Left ventricle myocardium inferior (tissue), 1 donor: ENCODE data around the gene ANGEL1. TPM values are rescaled to one million over a fixed set of nuclear protein-coding genes. Genes with fewer than 3 reads are reported as not detected.

Source experiments
- DNase-seq: peaks from one replicate; pipeline ENCODE4 v3.0.0-alpha.2; 2020
- H3K27ac ChIP-seq: fragments of 200-600 bp; replicated peaks from 2 replicates; pipeline ENCODE4 v1.8.0; 2021
- H3K27me3 ChIP-seq: fragments of 200-600 bp; 2 replicates; pipeline ENCODE4 v1.8.0; 2021; ENCODE audit warnings: low read depth
- H3K36me3 ChIP-seq: fragments of 200-600 bp; 2 replicates; pipeline ENCODE4 v1.8.0; 2021
- H3K4me1 ChIP-seq: fragments of 200-600 bp; 2 replicates; pipeline ENCODE4 v1.8.0; 2021
- H3K4me3 ChIP-seq: fragments of 200-600 bp; 2 replicates; pipeline ENCODE4 v1.8.0; 2021; ENCODE audit warnings: mild to moderate bottlenecking, moderate library complexity
- H3K9me3 ChIP-seq: fragments of 200-600 bp; replicated peaks from 2 replicates; pipeline ENCODE4 v1.8.0; 2021
- intact Hi-C: fragments of 100-400 bp; cut with micrococcal nuclease; formaldehyde crosslinking; loops from one replicate; pipeline ENCODE4 v1.11.0; 2022
- total RNA-seq: library from RNA; stranded (reverse); fragmentation: NEBNext Ultra II Directional; extraction: Animal tissue kit (Norgen Biotek cat#: 25700); gene quantifications from one replicate; pipeline ENCODE4 v1.2.1, GENCODE V29; 2021
- TF ChIP-seq, protein P1 (sequence below): fragments of 200-600 bp; IDR thresholded peaks from 2 replicates; pipeline ENCODE4 v1.8.0; 2021; ENCODE audit warnings: antibody characterized with exemption, mild to moderate bottlenecking, borderline replicate concordance
- donor health status: DM: no; HTN: yes; CAD: no; lungs with severe emphysema.

ANGEL1 gene
- total RNA-seq, 1 donor from 2014 or later = 9.3 TPM

DNA sequence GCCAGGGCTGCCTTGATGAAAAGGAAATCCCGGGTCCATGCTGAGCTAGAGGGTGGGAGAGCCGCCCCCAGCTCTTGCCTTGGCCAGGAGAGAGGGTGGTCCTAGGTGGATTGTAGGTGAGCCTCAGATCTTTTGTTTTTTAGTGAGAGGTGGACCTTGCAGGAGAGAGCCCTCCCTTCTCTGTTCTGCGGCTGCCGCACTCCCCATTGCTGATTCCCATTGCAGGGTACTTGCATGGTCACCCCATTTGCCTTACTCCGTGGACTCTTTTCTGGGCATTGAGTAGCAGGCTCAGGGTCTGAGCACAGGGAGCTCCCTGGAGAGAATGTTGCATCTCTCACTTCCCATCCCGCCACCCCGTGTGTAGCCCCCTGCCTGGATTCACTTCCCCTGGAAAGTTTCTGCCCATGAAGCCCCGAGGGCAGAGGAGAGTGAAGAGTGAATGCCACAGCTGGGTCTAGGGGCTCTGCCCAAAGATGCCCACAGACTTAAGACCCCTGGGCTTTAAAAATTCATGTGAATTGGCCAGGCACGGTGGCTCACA is 41.2 kb downstream of the ANGEL1 start:
- H3K27ac ChIP-seq = peak overlapping the region; percentile 31
- peaks cover 12% of the 10 kb centered on the region for H3K36me3 ChIP-seq
- TF ChIP-seq, protein P1, sequence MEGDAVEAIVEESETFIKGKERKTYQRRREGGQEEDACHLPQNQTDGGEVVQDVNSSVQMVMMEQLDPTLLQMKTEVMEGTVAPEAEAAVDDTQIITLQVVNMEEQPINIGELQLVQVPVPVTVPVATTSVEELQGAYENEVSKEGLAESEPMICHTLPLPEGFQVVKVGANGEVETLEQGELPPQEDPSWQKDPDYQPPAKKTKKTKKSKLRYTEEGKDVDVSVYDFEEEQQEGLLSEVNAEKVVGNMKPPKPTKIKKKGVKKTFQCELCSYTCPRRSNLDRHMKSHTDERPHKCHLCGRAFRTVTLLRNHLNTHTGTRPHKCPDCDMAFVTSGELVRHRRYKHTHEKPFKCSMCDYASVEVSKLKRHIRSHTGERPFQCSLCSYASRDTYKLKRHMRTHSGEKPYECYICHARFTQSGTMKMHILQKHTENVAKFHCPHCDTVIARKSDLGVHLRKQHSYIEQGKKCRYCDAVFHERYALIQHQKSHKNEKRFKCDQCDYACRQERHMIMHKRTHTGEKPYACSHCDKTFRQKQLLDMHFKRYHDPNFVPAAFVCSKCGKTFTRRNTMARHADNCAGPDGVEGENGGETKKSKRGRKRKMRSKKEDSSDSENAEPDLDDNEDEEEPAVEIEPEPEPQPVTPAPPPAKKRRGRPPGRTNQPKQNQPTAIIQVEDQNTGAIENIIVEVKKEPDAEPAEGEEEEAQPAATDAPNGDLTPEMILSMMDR = no peak
- H3K4me1 ChIP-seq = peaks cover 73% of the 10 kb centered on the region
- no peak overlapping the region for H3K4me3 ChIP-seq
- intact Hi-C loops = no loop called here
- H3K9me3 ChIP-seq = no peaks in the 10 kb centered on the region
- no peaks in the 10 kb centered on the region for H3K27me3 ChIP-seq
- DNase-seq = no peak

- no peak for DNase-seq
- intact Hi-C loops = no loop called here
- TF ChIP-seq, protein P1 = no peak
- Histone ChIP-seq H3K36me3 (peaks cover 14% of the 10 kb centered on the region), H3K27ac (peak overlapping the region; percentile 31), H3K9me3 (no peaks in the 10 kb centered on the region), H3K27me3 (no peaks in the 10 kb centered on the region), H3K4me3 (no peak overlapping the region), H3K4me1 (peaks cover 68% of the 10 kb centered on the region)
Observed at GRCh38 chr14:76770521-76771436, 41.9 kb downstream of the ANGEL1 start.

- peaks cover 76% of the 10 kb centered on the region for H3K4me1 ChIP-seq
- H3K36me3 ChIP-seq = peaks cover 6% of the 10 kb centered on the region
- no peaks in the 10 kb centered on the region for H3K9me3 ChIP-seq
- no peak for DNase-seq
- TF ChIP-seq, protein P1 = no peak
- no peak overlapping the region for H3K4me3 ChIP-seq
- H3K27me3 ChIP-seq = no peaks in the 10 kb centered on the region
- H3K27ac ChIP-seq = peak overlapping the region; percentile 81
- intact Hi-C loops = no loop called here
Observed at GRCh38 chr14:76769636-76770292, 42.9 kb downstream of the ANGEL1 start.

- no peaks in the 10 kb centered on the region for H3K27me3 ChIP-seq
- H3K36me3 ChIP-seq = peaks cover 6% of the 10 kb centered on the region
- no peak for DNase-seq
- intact Hi-C loops = no loop called here
- TF ChIP-seq, protein P1 = no peak
- peak overlapping the region; percentile 81 for H3K27ac ChIP-seq
- H3K4me1 ChIP-seq = peaks cover 78% of the 10 kb centered on the region
- no peaks in the 10 kb centered on the region for H3K9me3 ChIP-seq
- peak overlapping the region; percentile 39 for H3K4me3 ChIP-seq
Observed at GRCh38 chr14:76768671-76769500, 43.8 kb downstream of the ANGEL1 start.
